Fibroblast of villous mesenchyme (primary cell): ENCODE results near the gene DIPK1B. TPM values are rescaled to one million over a fixed set of nuclear protein-coding genes. Genes with fewer than 3 reads are reported as not detected.

Source experiments
- DNase-seq: peaks from one replicate; pipeline ENCODE4 v3.0.0-alpha.2; 2010; ENCODE audit warnings: low read depth
- H3K4me3 ChIP-seq: 2 replicates; pipeline ENCODE4 v1.5.1; 2011; ENCODE audit warnings: low read depth, mild to moderate bottlenecking, low read length
- total RNA-seq: library from RNA; depleted of rRNA; stranded (reverse); fragments of >200 nt; gene quantifications from 2 replicates; pipeline ENCODE4 v1.2.3, GENCODE V29; 2012
- TF ChIP-seq, protein P1 (sequence below): IDR thresholded peaks from 2 replicates; pipeline ENCODE4 v1.5.1; 2012; ENCODE audit warnings: low read depth, mild to moderate bottlenecking, low read length; ENCODE audit not compliant: insufficient read depth

The DIPK1B gene
- total RNA-seq, 1 donor = 0.43 TPM

DNA sequence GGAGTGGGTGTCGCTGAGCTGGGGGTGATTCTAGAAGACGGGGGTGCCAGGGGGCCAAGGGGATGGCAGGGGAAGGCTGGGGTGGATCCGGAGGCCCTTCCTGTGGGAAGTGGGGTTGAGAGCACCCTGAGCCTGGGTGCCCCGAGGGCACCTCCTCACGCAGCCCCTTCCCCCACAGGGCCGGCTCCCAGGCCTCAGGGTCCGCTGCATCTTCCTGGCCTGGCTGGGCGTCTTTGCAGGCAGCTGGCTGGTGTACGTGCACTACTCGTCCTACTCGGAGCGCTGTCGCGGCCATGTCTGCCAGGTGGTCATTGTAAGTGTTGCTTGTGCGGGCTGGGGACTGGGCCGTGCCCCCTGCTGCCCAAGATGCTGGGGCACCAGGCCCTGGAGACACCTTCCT lies 5.0 kb downstream of the DIPK1B start:
- TF ChIP-seq, protein P1, sequence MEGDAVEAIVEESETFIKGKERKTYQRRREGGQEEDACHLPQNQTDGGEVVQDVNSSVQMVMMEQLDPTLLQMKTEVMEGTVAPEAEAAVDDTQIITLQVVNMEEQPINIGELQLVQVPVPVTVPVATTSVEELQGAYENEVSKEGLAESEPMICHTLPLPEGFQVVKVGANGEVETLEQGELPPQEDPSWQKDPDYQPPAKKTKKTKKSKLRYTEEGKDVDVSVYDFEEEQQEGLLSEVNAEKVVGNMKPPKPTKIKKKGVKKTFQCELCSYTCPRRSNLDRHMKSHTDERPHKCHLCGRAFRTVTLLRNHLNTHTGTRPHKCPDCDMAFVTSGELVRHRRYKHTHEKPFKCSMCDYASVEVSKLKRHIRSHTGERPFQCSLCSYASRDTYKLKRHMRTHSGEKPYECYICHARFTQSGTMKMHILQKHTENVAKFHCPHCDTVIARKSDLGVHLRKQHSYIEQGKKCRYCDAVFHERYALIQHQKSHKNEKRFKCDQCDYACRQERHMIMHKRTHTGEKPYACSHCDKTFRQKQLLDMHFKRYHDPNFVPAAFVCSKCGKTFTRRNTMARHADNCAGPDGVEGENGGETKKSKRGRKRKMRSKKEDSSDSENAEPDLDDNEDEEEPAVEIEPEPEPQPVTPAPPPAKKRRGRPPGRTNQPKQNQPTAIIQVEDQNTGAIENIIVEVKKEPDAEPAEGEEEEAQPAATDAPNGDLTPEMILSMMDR = no peak
- H3K4me3 ChIP-seq = no peak overlapping the region
- no peak for DNase-seq

DNA sequence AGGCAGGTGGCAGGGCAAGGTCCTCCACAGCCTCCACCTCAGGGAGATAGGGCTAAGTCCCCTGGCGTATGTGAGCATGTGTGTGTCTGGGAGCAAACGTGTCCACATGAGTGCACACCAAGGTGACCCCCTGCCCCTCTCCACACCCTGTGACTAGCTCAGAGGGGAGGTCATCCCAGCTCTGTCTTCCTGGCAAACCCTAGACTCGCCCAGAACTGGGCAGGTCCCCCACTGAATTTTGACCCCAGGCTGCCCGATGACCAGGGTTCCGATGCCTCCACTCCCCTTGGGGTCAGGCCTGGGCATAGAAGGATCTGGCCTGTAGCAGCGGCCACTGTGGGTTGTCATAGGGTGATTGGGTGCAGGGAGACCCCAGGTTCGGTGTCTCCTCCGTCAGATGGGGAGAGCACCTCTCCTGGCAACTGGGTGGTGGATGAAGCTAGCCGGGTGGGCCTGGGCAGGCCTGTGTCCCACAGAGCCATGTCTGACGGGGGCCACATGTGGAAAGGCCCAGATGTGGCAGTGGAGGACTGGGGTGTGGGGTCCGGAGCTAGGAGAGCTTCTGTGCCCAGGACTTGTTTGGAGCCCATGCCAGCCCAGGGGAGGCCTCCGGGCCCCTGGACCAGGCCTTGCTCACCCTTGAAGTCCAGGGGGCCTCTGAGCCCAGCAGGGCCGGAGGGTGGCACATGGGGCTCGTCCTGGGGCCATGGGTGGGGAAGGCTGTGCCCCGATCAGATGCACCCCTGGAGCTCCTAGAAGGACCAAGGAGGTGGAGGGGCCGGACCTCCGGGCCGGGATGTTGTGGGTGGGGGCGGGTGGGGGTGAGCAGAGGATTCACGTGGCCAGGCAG lies 6.2 kb downstream of the DIPK1B start:
- TF ChIP-seq, protein P1 = no peak
- DNase-seq = no peak
- H3K4me3 ChIP-seq = no peak overlapping the region

- TF ChIP-seq, protein P1 = no peak
- DNase-seq = no peak
- no peak overlapping the region for H3K4me3 ChIP-seq
These were observed 7.0 kb downstream of the DIPK1B start for GRCh38 chr9:136719195-136719880.

DNA sequence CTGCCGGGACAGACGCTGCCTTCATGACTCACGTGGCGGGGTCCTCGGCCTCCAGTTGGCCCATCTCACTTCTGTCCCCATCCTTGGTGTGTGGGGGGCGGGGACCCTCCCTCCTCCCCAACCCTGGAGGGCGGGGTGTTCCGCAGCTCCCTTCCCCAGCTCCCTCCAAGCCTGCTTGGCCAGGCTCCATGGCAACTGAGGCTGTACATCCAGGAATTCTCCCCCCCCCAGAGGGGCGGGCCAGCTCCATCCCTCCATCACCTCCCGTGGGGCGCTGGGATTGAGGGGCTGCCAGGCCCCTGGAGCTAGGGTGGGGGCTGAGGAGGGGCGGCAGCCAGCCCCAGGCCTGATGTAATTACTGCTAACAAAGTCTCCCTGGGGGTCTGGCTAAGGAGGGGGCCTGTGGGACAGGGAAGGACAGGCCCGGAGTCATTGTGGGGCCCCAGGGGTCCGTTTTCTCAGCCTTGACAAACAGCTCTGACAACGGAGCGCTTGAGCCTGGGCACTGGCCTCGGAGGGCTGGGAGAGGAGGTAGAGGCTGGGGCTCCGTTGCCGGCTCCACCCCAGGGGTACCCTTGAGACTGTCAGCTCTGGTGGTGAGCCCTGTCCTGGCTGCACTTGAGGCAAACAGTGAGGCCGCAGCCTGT lies 8.0 kb downstream of the DIPK1B start:
- H3K4me3 ChIP-seq = no peak overlapping the region
- no peak for DNase-seq
- TF ChIP-seq, protein P1 = no peak

GRCh38 chr9:136720898-136721338 lies 8.5 kb downstream of the DIPK1B start:
- TF ChIP-seq, protein P1 = no peak
- DNase-seq = no peak
- no peak overlapping the region for H3K4me3 ChIP-seq

- no peak for DNase-seq
- TF ChIP-seq, protein P1 = no peak
These were observed 9.1 kb downstream of the DIPK1B start for GRCh38 chr9:136721339-136722092.

More at GRCh38 chr9:136721339-136722092, 9.1 kb downstream of the DIPK1B start:
- H3K4me3 ChIP-seq = no peak overlapping the region
